ENCODE measurements around the gene MELTF. TPM values are rescaled to one million over a fixed set of nuclear protein-coding genes. Genes with fewer than 3 reads are reported as not detected.

Gene MELTF
- total and polyA plus RNA-seq, 9 of the 15 experiments (the other 6 are each of a cell fraction or from before 2014, with no cell fraction given) = 0.35 to 10.5 (median 4.5) TPM

- no peak for TF ChIP-seq CHD7 (IDR thresholded peaks at IDR 0.05; ENCODE audit: low read depth, low read length)
- TF ChIP-seq FOXP1 (CRISPR knock-in tag; IDR thresholded peaks at IDR 0.05) = no peak; the same call in none of the 2 replicates
- no peak for TF ChIP-seq SLC30A9 (CRISPR knock-in tag; IDR thresholded peaks at IDR 0.05)
- TF ChIP-seq KLF16 (IDR thresholded peaks at IDR 0.05) = peak; percentile 97
- peak; percentile 50; the same call in 1 of the 2 replicates for TF ChIP-seq ZNF431 (CRISPR knock-in tag; IDR thresholded peaks at IDR 0.05)
- TF ChIP-seq CGGBP1 (CRISPR knock-in tag; IDR thresholded peaks at IDR 0.05) = no peak
- no peak for TF ChIP-seq FOXJ2 (tag; IDR thresholded peaks at IDR 0.05)
- no peak for TF ChIP-seq PHF21A (IDR thresholded peaks at IDR 0.05; ENCODE audit: borderline replicate concordance, low read depth)
- TF ChIP-seq SREBF2 (CRISPR knock-in tag; IDR thresholded peaks at IDR 0.05) = no peak
- TF ChIP-seq ARHGAP35 (IDR thresholded peaks at IDR 0.05; ENCODE audit: partially characterized antibody) = no peak
- no peak for TF ChIP-seq TFAM (CRISPR knock-in tag; conservative IDR thresholded peaks at IDR 0.05)
- no peak for TF ChIP-seq ZKSCAN3 (CRISPR knock-in tag; IDR thresholded peaks at IDR 0.05)
- no peak for TF ChIP-seq YBX1 (IDR thresholded peaks at IDR 0.05)
- no peak for TF ChIP-seq ZNF77 (CRISPR knock-in tag; IDR thresholded peaks at IDR 0.05)
- TF ChIP-seq RBM39 (optimal IDR thresholded peaks at IDR 0.05; ENCODE audit: low read depth, low read length) = no peak
- no peak for TF ChIP-seq BRF1 (IDR thresholded peaks at IDR 0.05; ENCODE audit: borderline replicate concordance, extremely low read depth, insufficient read length)
- TF ChIP-seq, protein P1, sequence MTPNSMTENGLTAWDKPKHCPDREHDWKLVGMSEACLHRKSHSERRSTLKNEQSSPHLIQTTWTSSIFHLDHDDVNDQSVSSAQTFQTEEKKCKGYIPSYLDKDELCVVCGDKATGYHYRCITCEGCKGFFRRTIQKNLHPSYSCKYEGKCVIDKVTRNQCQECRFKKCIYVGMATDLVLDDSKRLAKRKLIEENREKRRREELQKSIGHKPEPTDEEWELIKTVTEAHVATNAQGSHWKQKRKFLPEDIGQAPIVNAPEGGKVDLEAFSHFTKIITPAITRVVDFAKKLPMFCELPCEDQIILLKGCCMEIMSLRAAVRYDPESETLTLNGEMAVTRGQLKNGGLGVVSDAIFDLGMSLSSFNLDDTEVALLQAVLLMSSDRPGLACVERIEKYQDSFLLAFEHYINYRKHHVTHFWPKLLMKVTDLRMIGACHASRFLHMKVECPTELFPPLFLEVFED (CRISPR knock-in tag; conservative IDR thresholded peaks at IDR 0.05) = no peak
Measured at GRCh38 chr3:196988241-196989029, 41.2 kb downstream of the MELTF start (continued).

All from K562 (cell line).